ENCODE measurements around the gene LIMD2.

DNA sequence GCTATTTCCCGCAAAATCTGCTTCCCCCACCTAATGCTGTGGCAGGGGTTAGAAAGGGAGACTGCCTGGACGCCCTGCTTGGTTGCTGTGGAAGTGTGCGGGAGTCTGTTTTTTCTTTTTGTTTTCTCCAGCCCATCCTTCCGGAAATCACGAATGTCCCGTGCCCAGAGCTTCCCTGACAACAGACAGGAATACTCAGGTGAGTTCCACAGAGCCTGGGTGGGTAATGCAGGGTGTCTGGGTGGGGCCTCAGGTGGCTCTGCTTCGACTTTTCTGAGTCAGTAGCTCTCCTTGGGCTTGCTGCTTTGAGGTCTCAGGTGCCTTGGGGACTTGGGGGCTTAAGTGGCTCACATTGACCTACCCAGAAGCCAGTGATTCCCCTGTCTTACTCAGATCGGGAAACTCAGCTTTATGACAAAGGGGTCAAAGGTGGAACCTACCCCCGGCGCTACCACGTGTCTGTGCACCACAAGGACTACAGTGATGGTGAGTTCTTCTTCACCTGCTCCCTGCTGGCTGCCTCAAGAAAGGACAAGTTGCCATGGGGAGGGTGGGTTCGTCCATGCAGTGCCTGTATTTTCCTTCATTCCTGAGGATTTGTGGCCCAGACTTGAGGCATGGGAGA is 11.4 kb downstream of the LIMD2 start:
- TF ChIP-seq, protein P1, sequence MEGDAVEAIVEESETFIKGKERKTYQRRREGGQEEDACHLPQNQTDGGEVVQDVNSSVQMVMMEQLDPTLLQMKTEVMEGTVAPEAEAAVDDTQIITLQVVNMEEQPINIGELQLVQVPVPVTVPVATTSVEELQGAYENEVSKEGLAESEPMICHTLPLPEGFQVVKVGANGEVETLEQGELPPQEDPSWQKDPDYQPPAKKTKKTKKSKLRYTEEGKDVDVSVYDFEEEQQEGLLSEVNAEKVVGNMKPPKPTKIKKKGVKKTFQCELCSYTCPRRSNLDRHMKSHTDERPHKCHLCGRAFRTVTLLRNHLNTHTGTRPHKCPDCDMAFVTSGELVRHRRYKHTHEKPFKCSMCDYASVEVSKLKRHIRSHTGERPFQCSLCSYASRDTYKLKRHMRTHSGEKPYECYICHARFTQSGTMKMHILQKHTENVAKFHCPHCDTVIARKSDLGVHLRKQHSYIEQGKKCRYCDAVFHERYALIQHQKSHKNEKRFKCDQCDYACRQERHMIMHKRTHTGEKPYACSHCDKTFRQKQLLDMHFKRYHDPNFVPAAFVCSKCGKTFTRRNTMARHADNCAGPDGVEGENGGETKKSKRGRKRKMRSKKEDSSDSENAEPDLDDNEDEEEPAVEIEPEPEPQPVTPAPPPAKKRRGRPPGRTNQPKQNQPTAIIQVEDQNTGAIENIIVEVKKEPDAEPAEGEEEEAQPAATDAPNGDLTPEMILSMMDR (IDR thresholded peaks at IDR 0.05; ENCODE audit: insufficient read depth, low read depth, low read length): no peak
- no peak for TF ChIP-seq EZH2 (IDR thresholded peaks at IDR 0.05; ENCODE audit: insufficient read depth, low read length)

Measured in astrocyte (in vitro differentiated cells and primary cell).